MCF 10A (cell line): ENCODE measurements around the gene DHX38. TPM values are rescaled to one million over a fixed set of nuclear protein-coding genes. Genes with fewer than 3 reads are reported as not detected.
A peak's percentile ranks its signal among the peaks of the same experiment; 100 is the strongest.

Experiments
- BruUV-seq: library from RNA; stranded (reverse); fragments of 400-500 nt; replicated peaks from 2 replicates; lab custom pipeline; 2021; lab: Mats Ljungman, UMichigan
- CTCF ChIA-PET: fragments of 300-600 bp; sonication (Branson Sonifier 250); formaldehyde crosslinking; extraction: SDS; loops from one replicate; lab custom pipeline; 2021; ENCODE audit warnings: antibody characterized with exemption, inconsistent platforms; lab: Yijun Ruan, JAX
- POLR2A ChIA-PET: fragments of 300-600, 350-650 bp; sonication (Branson Sonifier 250); formaldehyde crosslinking; extraction: SDS; loops from one replicate; lab custom pipeline; 2020; ENCODE audit warnings: antibody characterized with exemption, inconsistent platforms; lab: Yijun Ruan, JAX
- DNase-seq: peaks from one replicate; pipeline ENCODE4 v3.0.0-alpha.2; 2018; ENCODE audit not compliant: unreplicated experiment
- H3K27ac Mint-ChIP-seq: one replicate; pipeline ENCODE4 v1.8.0; 2022; ENCODE audit warnings: mild to moderate bottlenecking, low read depth, mixed read lengths; ENCODE audit not compliant: unreplicated experiment
- H3K27me3 Mint-ChIP-seq: one replicate; pipeline ENCODE4 v1.8.0; 2022; ENCODE audit warnings: mixed read lengths; ENCODE audit not compliant: insufficient read depth, unreplicated experiment
- H3K36me3 Mint-ChIP-seq: one replicate; pipeline ENCODE4 v1.8.0; 2022; ENCODE audit warnings: mild to moderate bottlenecking, moderate library complexity, mixed read lengths; ENCODE audit not compliant: insufficient read depth, unreplicated experiment
- H3K4me1 Mint-ChIP-seq: one replicate; pipeline ENCODE4 v1.8.0; 2022; ENCODE audit warnings: mixed read lengths; ENCODE audit not compliant: insufficient read depth, unreplicated experiment
- H3K4me3 Mint-ChIP-seq: one replicate; pipeline ENCODE4 v1.8.0; 2022; ENCODE audit warnings: mild to moderate bottlenecking, moderate library complexity, mixed read lengths; ENCODE audit not compliant: unreplicated experiment
- H3K9me3 Mint-ChIP-seq: one replicate; pipeline ENCODE4 v1.8.0; 2022; ENCODE audit warnings: mixed read lengths; ENCODE audit not compliant: unreplicated experiment
- intact Hi-C: fragments of 100-400 bp; cut with micrococcal nuclease; formaldehyde crosslinking; loops from 2 replicates; pipeline ENCODE4 v1.14.1; 2022
- total RNA-seq: library from RNA; stranded (reverse); gene quantifications from 2 replicates; pipeline ENCODE4 v1.2.3, GENCODE V29; 2022
- TF ChIP-seq, protein P1 (sequence below): fragments of 200-600 bp; IDR thresholded peaks from one replicate; pipeline ENCODE4 v1.8.0; 2022; ENCODE audit warnings: antibody characterized with exemption, mild to moderate bottlenecking; ENCODE audit not compliant: unreplicated experiment

Gene DHX38
- total RNA-seq, 1 experiment from 2014 or later = 65.2 TPM

DNA sequence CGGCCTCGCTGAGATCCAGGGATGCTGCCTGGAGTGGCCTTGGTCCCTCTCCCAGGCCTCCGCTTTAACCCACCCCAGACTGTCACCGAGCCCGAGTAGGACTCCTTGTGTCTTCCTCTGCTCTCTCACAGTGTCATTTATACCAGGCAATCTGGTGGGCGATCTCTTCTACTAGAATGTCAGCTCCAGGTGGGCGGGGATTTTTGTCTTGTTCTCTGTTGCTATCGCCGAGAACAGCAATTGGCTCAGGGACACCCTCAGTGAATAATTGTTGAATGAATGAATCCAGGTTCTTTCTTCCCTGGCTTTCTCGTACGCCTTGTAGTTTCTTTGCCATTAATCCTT is 591 bp downstream of the DHX38 start:
- no peaks in the 10 kb centered on the region for H3K9me3 Mint-ChIP-seq
- no peaks in the 10 kb centered on the region for H3K27me3 Mint-ChIP-seq
- BruUV-seq = no TSS peak
- DNase-seq = peak; percentile 14
- intact Hi-C loops = loop anchor here (10.0 kb wide), 1 partner anchor 199 kb away; the partner anchor contains the start of gene IST1
- peak overlapping the region; percentile 99 for H3K4me3 Mint-ChIP-seq
- peaks cover 39% of the 10 kb centered on the region for H3K36me3 Mint-ChIP-seq
- peaks cover 38% of the 10 kb centered on the region for H3K4me1 Mint-ChIP-seq
- H3K27ac Mint-ChIP-seq = peak overlapping the region; percentile 93
- ChIA-PET POLR2A (interaction anchor here (0.6 to 2.6 kb wide), 14 partner anchors 10 to 632 kb away, joined by 3 to 11 read pairs (median 3); partner anchors contain the start of genes IST1, ZNF23 and ZNF821), CTCF (interaction anchor here (1.2 to 6.7 kb wide), 2 partner anchors 9 to 28 kb away, joined by 4 to 65 read pairs; partner anchors contain the start of gene HPR)
- TF ChIP-seq, protein P1, sequence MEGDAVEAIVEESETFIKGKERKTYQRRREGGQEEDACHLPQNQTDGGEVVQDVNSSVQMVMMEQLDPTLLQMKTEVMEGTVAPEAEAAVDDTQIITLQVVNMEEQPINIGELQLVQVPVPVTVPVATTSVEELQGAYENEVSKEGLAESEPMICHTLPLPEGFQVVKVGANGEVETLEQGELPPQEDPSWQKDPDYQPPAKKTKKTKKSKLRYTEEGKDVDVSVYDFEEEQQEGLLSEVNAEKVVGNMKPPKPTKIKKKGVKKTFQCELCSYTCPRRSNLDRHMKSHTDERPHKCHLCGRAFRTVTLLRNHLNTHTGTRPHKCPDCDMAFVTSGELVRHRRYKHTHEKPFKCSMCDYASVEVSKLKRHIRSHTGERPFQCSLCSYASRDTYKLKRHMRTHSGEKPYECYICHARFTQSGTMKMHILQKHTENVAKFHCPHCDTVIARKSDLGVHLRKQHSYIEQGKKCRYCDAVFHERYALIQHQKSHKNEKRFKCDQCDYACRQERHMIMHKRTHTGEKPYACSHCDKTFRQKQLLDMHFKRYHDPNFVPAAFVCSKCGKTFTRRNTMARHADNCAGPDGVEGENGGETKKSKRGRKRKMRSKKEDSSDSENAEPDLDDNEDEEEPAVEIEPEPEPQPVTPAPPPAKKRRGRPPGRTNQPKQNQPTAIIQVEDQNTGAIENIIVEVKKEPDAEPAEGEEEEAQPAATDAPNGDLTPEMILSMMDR = no peak

DNA sequence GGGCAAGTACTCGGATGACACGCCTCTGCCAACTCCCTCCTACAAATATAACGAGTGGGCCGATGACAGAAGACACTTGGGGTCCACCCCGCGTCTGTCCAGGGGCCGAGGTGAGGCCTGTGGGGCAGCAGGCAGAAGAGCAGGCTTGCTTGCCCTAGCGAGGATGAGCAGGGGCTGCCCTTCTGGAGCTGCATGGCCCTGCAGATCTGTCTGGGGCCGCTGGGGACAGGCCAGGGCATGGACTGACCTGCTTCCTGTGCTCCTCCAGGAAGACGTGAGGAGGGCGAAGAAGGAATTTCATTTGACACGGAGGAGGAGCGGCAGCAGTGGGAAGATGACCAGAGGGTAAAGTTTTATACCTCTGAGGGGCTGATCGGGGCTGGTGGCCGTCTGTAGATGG is 5.3 kb downstream of the DHX38 start:
- peaks cover 22% of the 10 kb centered on the region for H3K4me1 Mint-ChIP-seq
- H3K4me3 Mint-ChIP-seq = no peak overlapping the region
- TF ChIP-seq, protein P1 = no peak
- BruUV-seq = no TSS peak
- DNase-seq = no peak
- H3K27ac Mint-ChIP-seq = no peak overlapping the region
- peaks cover 61% of the 10 kb centered on the region for H3K36me3 Mint-ChIP-seq
- H3K27me3 Mint-ChIP-seq = no peaks in the 10 kb centered on the region
- H3K9me3 Mint-ChIP-seq = no peaks in the 10 kb centered on the region
- intact Hi-C loops = loop anchor here (1.0 to 10.0 kb wide), 2 partner anchors 33 to 204 kb away; partner anchors contain the start of gene IST1
- POLR2A ChIA-PET = no interaction called here
- CTCF ChIA-PET = interaction anchor here (1.3 to 6.7 kb wide), 3 partner anchors 9 to 84 kb away, joined by 3 to 65 read pairs (median 6); partner anchors contain the start of gene HPR

DNA sequence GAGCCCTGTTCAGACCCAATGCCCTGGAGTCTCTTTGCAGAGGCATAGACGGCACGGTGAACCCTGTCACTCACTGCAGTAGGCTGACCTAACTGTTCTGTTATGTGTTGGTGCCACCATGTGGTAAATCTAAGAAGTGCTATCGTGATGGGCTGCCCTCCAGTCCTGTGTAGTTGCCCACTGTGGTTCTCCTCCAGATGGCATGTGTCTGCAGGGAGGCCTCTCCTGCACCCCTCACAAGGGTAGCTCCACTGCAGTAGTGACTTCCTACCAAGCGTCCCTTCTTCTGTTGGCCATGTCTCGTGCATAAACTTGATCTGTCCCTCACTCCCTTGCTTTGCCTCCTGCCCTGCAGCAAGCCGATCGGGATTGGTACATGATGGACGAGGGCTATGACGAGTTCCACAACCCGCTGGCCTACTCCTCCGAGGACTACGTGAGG is 5.8 kb downstream of the DHX38 start:
- Mint-ChIP-seq H3K9me3 (no peaks in the 10 kb centered on the region), H3K27ac (no peak overlapping the region), H3K4me1 (peaks cover 22% of the 10 kb centered on the region), H3K4me3 (no peak overlapping the region), H3K27me3 (no peaks in the 10 kb centered on the region), H3K36me3 (peaks cover 66% of the 10 kb centered on the region)
- BruUV-seq = no TSS peak
- POLR2A ChIA-PET = no interaction called here
- CTCF ChIA-PET = interaction anchor here (0.7 to 6.7 kb wide), 7 partner anchors 9 to 89 kb away, joined by 3 to 65 read pairs (median 4); partner anchors contain the start of gene HPR
- intact Hi-C loops = loop anchor here (1.0 to 10.0 kb wide), 2 partner anchors 33 to 205 kb away; partner anchors contain the start of gene IST1
- TF ChIP-seq, protein P1 = peak; percentile 59
- DNase-seq = peak; percentile 61

DNA sequence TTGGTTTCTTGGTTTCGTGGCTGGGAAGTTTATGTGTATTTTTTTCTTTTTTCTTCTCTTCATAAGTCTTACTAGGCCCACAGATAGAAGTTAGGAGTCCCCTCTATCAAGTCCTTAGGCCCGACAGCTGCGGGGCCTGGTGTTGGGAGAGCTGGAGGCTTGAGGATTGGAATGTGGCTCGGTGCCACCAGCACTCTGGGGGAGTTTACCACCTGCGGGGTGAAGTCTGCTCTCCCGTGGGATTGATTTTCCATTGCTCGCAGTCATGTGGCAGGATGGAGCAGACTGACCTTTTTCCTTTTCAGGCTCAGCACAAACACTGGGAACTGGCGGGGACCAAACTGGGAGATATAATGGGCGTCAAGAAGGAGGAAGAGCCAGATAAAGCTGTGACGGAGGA is 7.5 kb downstream of the DHX38 start:
- intact Hi-C loops = no loop called here
- H3K27me3 Mint-ChIP-seq = no peaks in the 10 kb centered on the region
- no peak overlapping the region for H3K27ac Mint-ChIP-seq
- BruUV-seq = no TSS peak
- H3K9me3 Mint-ChIP-seq = no peaks in the 10 kb centered on the region
- ChIA-PET POLR2A (no interaction called here), CTCF (no interaction called here)
- peaks cover 82% of the 10 kb centered on the region for H3K36me3 Mint-ChIP-seq
- H3K4me3 Mint-ChIP-seq = no peak overlapping the region
- DNase-seq = no peak
- peaks cover 7% of the 10 kb centered on the region for H3K4me1 Mint-ChIP-seq
- TF ChIP-seq, protein P1 = no peak
